ENCODE results near the gene OR4K14.
"Not testable (repeated sequence)": the region's sequence is repeated elsewhere in the genome, so short reads cannot be mapped to it uniquely, and the experiment has no call there.

Gene OR4K14

GRCh38 chr14:20019257-20019865, at the start of gene OR4K14:
OR4K14 (minus strand) TSS chr14:20019307; CDS start chr14:20015193, 4,114 bp downstream.
- DNase-seq, result no peak

- no peak for DNase-seq
Measured at GRCh38 chr14:20059745-20060144, 40.6 kb upstream of the OR4K14 start, which contains the start of gene OR4L1. OR4L1 (plus strand) TSS chr14:20060045; CDS start chr14:20060045, 0 bp downstream.

GRCh38 chr14:20048202-20048601, 29.1 kb upstream of the OR4K14 start:
- DNase-seq, result no peak

- DNase-seq, result no peak
Measured at GRCh38 chr14:20044243-20044642, 25.1 kb upstream of the OR4K14 start.

- no peak for DNase-seq
Measured at GRCh38 chr14:20035938-20036337, 16.8 kb upstream of the OR4K14 start, which contains the start of gene OR4K13. OR4K13 (minus strand) TSS chr14:20036038; CDS start chr14:20034758, 1,280 bp downstream.

- no peak for DNase-seq
Measured at GRCh38 chr14:20035449-20035848, 16.3 kb upstream of the OR4K14 start.

GRCh38 chr14:20031058-20031457, 12.0 kb upstream of the OR4K14 start:
- DNase-seq, result no peak

GRCh38 chr14:20008156-20008555, 11.0 kb downstream of the OR4K14 start:
- DNase-seq, result no peak

GRCh38 chr14:20002319-20002718, 16.8 kb downstream of the OR4K14 start:
- DNase-seq, result no peak

- no peak for DNase-seq
Measured at GRCh38 chr14:20001863-20002262, 17.2 kb downstream of the OR4K14 start, which contains the start of gene OR4Q2. OR4Q2 (plus strand) TSS chr14:20002163.

- DNase-seq, result no peak
Measured at GRCh38 chr14:19993438-19993837, 25.7 kb downstream of the OR4K14 start.

GRCh38 chr14:19975291-19975690, 43.8 kb downstream of the OR4K14 start, which contains the start of gene OR4K15:
OR4K15 (plus strand) TSS chr14:19975591; CDS start chr14:19975591, 0 bp downstream.
- no peak for DNase-seq

GRCh38 chr14:19974844-19975243, 44.3 kb downstream of the OR4K14 start:
- no peak for DNase-seq

GRCh38 chr14:19969735-19970134, 49.4 kb downstream of the OR4K14 start:
- not testable (repeated sequence) for DNase-seq

All from NCI-H82 (cell line).